CD4-positive, alpha-beta T cell (primary cell): ENCODE data around the gene TJP1. TPM values are rescaled to one million over a fixed set of nuclear protein-coding genes. Genes with fewer than 3 reads are reported as not detected.

ENCODE experiments used
- ATAC-seq: fragments of 200-7000 bp; cut with Tn5 transposase; one replicate; pipeline ENCODE4 v1.10.0; 2022; ENCODE audit warnings: mild to moderate bottlenecking; ENCODE audit not compliant: poor library complexity
- CTCF ChIA-PET: fragments of 350-600 bp; sonication (Branson Sonifier 250); formaldehyde crosslinking; loops from one replicate; lab custom pipeline; 2021; ENCODE audit warnings: antibody characterized with exemption, inconsistent platforms; lab: Charles Lee
- POLR2A ChIA-PET: fragments of 350-600 bp; sonication (Branson Sonifier 250); formaldehyde crosslinking; loops from one replicate; lab custom pipeline; 2021; ENCODE audit warnings: antibody characterized with exemption, inconsistent platforms; lab: Charles Lee
- DNase-seq, 14 experiments: peaks; one replicate each; pipeline ENCODE4 v3.0.0-alpha.2; 2013 to 2020; ENCODE audit warnings: mixed read lengths in 2 of 14
- H3K27ac ChIP-seq, 2 donors: one replicate each; pipeline versions ENCODE4 v1.5.1 to v1.7.0; 2013; ENCODE audit warnings: low read length in 2 of 2, low read depth in 1 of 2, mild to moderate bottlenecking in 1 of 2
- H3K27me3 ChIP-seq, 2 experiments: 1 replicate in 1 of 2; 2 replicates in 1 of 2; pipeline versions ENCODE4 v1.6.1 to v1.7.0; 2013; ENCODE audit warnings: low read length in 2 of 2, control low read depth in 1 of 2, mild to moderate bottlenecking in 1 of 2, moderate library complexity in 1 of 2; ENCODE audit not compliant: insufficient read depth in 2 of 2, control insufficient read depth in 1 of 2
- H3K36me3 ChIP-seq: one replicate; pipeline ENCODE4 v1.6.1; 2013; ENCODE audit warnings: low read length, control low read depth; ENCODE audit not compliant: insufficient read depth
- H3K4me1 ChIP-seq: one replicate; pipeline ENCODE4 v1.6.1; 2013; ENCODE audit warnings: low read length, control low read depth; ENCODE audit not compliant: insufficient read depth
- H3K4me3 ChIP-seq: one replicate; pipeline ENCODE4 v1.5.1; 2013; ENCODE audit warnings: mild to moderate bottlenecking, low read length, moderate library complexity
- H3K9me3 ChIP-seq, 2 experiments: 1 replicate in 1 of 2; 2 replicates in 1 of 2; pipeline versions ENCODE4 v1.6.1 to v1.7.0; 2013; ENCODE audit warnings: low read length in 2 of 2, mild to moderate bottlenecking in 2 of 2, control low read depth in 1 of 2, moderate library complexity in 1 of 2; ENCODE audit not compliant: control insufficient read depth in 1 of 2, insufficient read depth in 1 of 2
- H3K27ac Mint-ChIP-seq: one replicate; pipeline ENCODE4 v1.8.0; 2020; ENCODE audit warnings: mixed read lengths
- H3K27me3 Mint-ChIP-seq: one replicate; pipeline ENCODE4 v1.8.0; 2021; ENCODE audit warnings: mixed read lengths
- H3K36me3 Mint-ChIP-seq: one replicate; pipeline ENCODE4 v1.8.0; 2021; ENCODE audit warnings: low read depth, mixed read lengths
- H3K4me1 Mint-ChIP-seq: one replicate; pipeline ENCODE4 v1.8.0; 2021; ENCODE audit warnings: low read depth, mixed read lengths
- H3K4me3 Mint-ChIP-seq: one replicate; pipeline ENCODE4 v1.8.0; 2020; ENCODE audit warnings: mild to moderate bottlenecking, mixed read lengths
- H3K9me3 Mint-ChIP-seq: one replicate; pipeline ENCODE4 v1.8.0; 2020; ENCODE audit warnings: mixed read lengths
- intact Hi-C, 2 experiments: fragments of 100-400 bp; cut with DNase I in 1 of 2; cut with micrococcal nuclease in 1 of 2; formaldehyde crosslinking; loops; one replicate each; pipeline versions ENCODE4 v1.15.1 to v1.9.0; 2023 to 2025; cut with DNase I, micrococcal nuclease
- total RNA-seq, 174 experiments: library from RNA in 2 of 174; stranded (reverse) in 2 of 174; gene quantifications; one replicate each; pipeline ENCODE4 v1.2.3 and lab custom pipeline; 2021 to 2026
- TF ChIP-seq, protein P1 (sequence below): fragments of 200-600 bp; IDR thresholded peaks from one replicate; pipeline ENCODE4 v1.8.0; 2022; ENCODE audit warnings: antibody characterized with exemption, mild to moderate bottlenecking

Gene TJP1
- total RNA-seq, 2 experiments from 2014 or later = not detected

DNA sequence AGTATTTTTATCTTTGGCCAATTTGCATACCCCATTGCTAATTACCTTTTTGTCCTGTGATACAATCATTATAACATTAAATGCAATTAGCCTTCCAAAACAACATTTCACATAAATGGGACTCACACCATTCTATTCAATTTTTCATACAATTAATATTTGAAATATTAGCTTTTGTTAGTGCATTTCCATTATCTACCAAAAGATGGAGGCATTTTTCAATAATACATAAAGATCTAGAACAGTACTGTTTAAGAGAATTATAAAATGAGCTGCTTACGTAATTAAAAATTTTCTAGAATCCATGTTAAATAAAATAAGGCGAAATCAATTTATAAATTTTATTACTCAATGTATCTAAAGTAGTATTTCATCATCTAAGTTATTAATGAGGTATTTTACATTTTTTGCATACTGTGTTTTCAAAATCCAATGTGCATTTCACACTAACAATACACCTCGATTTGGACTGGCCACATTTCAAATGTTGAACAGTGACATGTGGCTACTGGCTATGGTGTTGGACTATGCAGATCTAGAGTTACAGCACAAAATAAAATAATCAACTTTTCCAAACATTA lies 74.3 kb downstream of the TJP1 start:
- peaks cover 65% of the 10 kb centered on the region for H3K27me3 Mint-ChIP-seq
- no peak overlapping the region for H3K27ac ChIP-seq
- ChIA-PET POLR2A (interaction anchor here (1.0 kb wide), 1 partner anchor 328 kb away, joined by 3 read pairs; no protein-coding TSS in a partner anchor), CTCF (no interaction called here)
- H3K4me1 Mint-ChIP-seq = no peaks in the 10 kb centered on the region
- H3K9me3 ChIP-seq = no peaks in the 10 kb centered on the region
- H3K9me3 Mint-ChIP-seq = no peaks in the 10 kb centered on the region
- H3K4me1 ChIP-seq = no peaks in the 10 kb centered on the region
- no peak overlapping the region for H3K4me3 ChIP-seq
- DNase-seq = peak in 3 of 14 experiments; percentile 9 to 13 (median 9)
- no peak overlapping the region for H3K27ac Mint-ChIP-seq
- no peak for ATAC-seq
- peaks cover 2 to 26% of the 10 kb centered on the region in 2 experiments for H3K27me3 ChIP-seq
- H3K36me3 Mint-ChIP-seq = no peaks in the 10 kb centered on the region
- intact Hi-C loops = loop anchor here (5.0 kb wide), 2 partner anchors 179 to 329 kb away; no protein-coding TSS in a partner anchor
- no peaks in the 10 kb centered on the region for H3K36me3 ChIP-seq
- no peak overlapping the region for H3K4me3 Mint-ChIP-seq
- TF ChIP-seq, protein P1, sequence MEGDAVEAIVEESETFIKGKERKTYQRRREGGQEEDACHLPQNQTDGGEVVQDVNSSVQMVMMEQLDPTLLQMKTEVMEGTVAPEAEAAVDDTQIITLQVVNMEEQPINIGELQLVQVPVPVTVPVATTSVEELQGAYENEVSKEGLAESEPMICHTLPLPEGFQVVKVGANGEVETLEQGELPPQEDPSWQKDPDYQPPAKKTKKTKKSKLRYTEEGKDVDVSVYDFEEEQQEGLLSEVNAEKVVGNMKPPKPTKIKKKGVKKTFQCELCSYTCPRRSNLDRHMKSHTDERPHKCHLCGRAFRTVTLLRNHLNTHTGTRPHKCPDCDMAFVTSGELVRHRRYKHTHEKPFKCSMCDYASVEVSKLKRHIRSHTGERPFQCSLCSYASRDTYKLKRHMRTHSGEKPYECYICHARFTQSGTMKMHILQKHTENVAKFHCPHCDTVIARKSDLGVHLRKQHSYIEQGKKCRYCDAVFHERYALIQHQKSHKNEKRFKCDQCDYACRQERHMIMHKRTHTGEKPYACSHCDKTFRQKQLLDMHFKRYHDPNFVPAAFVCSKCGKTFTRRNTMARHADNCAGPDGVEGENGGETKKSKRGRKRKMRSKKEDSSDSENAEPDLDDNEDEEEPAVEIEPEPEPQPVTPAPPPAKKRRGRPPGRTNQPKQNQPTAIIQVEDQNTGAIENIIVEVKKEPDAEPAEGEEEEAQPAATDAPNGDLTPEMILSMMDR = peak; percentile 72

DNA sequence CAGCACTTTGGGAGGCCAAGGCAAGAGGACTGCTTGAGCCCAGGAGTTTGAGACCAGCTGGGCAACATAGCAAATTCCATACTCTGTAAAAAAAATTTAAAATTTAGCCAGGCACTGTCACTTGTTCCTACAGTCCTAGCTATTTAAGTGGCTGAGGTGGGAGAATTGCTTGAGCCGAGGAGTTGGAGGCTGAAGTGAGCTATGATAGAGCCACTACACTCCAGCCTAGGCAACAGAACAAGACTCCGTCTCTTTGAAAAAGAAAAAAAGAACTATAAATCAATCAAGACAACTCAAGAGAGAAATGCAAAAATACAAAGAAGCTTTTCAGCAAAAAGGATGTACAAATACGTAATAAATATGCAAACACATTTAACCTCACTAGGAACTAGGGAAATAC lies 78.8 kb downstream of the TJP1 start:
- Mint-ChIP-seq H3K27me3 (peaks cover 53% of the 10 kb centered on the region), H3K4me3 (no peak overlapping the region), H3K27ac (no peak overlapping the region), H3K36me3 (no peaks in the 10 kb centered on the region), H3K9me3 (no peaks in the 10 kb centered on the region), H3K4me1 (no peaks in the 10 kb centered on the region)
- no peaks in the 10 kb centered on the region for H3K36me3 ChIP-seq
- H3K27ac ChIP-seq = no peak overlapping the region
- H3K27me3 ChIP-seq = peaks cover 0 to 5% of the 10 kb centered on the region in 2 experiments
- TF ChIP-seq, protein P1 = no peak
- no peak overlapping the region for H3K4me3 ChIP-seq
- ChIA-PET POLR2A (no interaction called here), CTCF (no interaction called here)
- DNase-seq (no peak), ATAC-seq (no peak)
- intact Hi-C loops = no loop called here
- no peaks in the 10 kb centered on the region for H3K9me3 ChIP-seq
- no peaks in the 10 kb centered on the region for H3K4me1 ChIP-seq

DNA sequence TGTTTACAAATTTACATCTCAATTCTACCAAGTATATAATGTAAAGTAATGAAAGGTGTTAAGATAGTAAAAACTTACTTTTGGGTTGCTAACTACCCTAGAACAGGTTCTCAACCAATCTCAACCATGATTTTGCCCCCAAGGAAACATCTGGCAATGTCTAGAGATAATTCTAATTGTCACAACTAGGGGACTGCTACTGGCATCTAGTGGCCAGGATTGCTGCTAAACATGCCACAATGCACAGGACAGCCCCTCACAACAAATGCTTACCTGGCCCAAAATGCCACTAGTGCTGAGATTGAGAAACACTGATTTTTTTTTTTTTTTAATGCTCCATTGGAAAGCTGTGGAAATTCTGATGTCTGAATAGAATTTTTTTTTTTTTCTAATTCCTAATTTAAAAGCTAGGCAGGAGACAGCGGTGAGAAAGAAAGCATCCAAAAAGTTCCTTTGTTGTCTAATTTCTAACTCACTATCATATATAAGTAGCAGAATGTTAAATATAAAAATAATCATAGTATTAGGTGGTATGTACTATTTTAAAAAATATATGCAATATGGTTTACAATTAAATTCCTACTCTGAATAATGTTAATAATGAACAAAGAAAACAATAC lies 81.5 kb downstream of the TJP1 start:
- Mint-ChIP-seq H3K36me3 (no peaks in the 10 kb centered on the region), H3K9me3 (no peaks in the 10 kb centered on the region), H3K4me3 (no peak overlapping the region), H3K27ac (no peak overlapping the region), H3K4me1 (no peaks in the 10 kb centered on the region), H3K27me3 (peaks cover 45% of the 10 kb centered on the region)
- peak in 1 of 14 experiments; percentile 3 for DNase-seq
- ChIA-PET POLR2A (interaction anchor here (0.6 kb wide), 1 partner anchor 302 kb away, joined by 4 read pairs; no protein-coding TSS in a partner anchor), CTCF (no interaction called here)
- intact Hi-C loops = no loop called here
- H3K4me3 ChIP-seq = no peak overlapping the region
- H3K36me3 ChIP-seq = no peaks in the 10 kb centered on the region
- ATAC-seq = no peak
- TF ChIP-seq, protein P1 = no peak
- no peaks in the 10 kb centered on the region for H3K9me3 ChIP-seq
- no peaks in the 10 kb centered on the region for H3K4me1 ChIP-seq
- no peak overlapping the region for H3K27ac ChIP-seq
- H3K27me3 ChIP-seq = peaks cover 0 to 3% of the 10 kb centered on the region in 2 experiments
